Peyer's patch (tissue), 4 donors: ENCODE results near the gene NKAIN2. TPM values are rescaled to one million over a fixed set of nuclear protein-coding genes. Genes with fewer than 3 reads are reported as not detected.

Experiments
- DNase-seq, 3 donors: peaks; one replicate each; pipeline ENCODE4 v3.0.0-alpha.2; 2017 to 2019
- H3K27ac ChIP-seq, 4 donors: fragments of 200-600 bp; sonication (generic); one replicate each; pipeline ENCODE4 v1.5.1; 2016 to 2019
- H3K27me3 ChIP-seq, 2 donors: fragments of 200-600 bp; sonication (generic); one replicate each; pipeline ENCODE4 v1.5.1; 2019
- H3K36me3 ChIP-seq, 3 donors: fragments of 200-600 bp; sonication (generic); one replicate each; pipeline ENCODE4 v1.5.1; 2016 to 2019
- H3K4me1 ChIP-seq, 4 donors: fragments of 200-600 bp; sonication (generic); one replicate each; pipeline ENCODE4 v1.5.1; 2016 to 2019
- H3K4me3 ChIP-seq, 4 donors: fragments of 200-600 bp; sonication (generic); 1 replicate in 3 of 4; 2 replicates in 1 of 4; pipeline ENCODE4 v1.5.1; 2016 to 2019; ENCODE audit warnings: mild to moderate bottlenecking in 1 of 4
- H3K9me3 ChIP-seq, 4 donors: fragments of 200-600 bp; sonication (generic); one replicate each; pipeline ENCODE4 v1.5.1; 2016 to 2019; ENCODE audit warnings: mild to moderate bottlenecking in 1 of 4
- CTCF ChIP-seq, 6 experiments: fragments of 450-650 bp in 4 of 6; fragments of 200-600 bp in 2 of 6; sonication (generic) in 1 of 6; IDR thresholded peaks; one replicate each; pipeline ENCODE4 v1.5.1; 2017 to 2019; ENCODE audit warnings: antibody characterized with exemption in 6 of 6, mild to moderate bottlenecking in 3 of 6, moderate library complexity in 1 of 6
- POLR2A ChIP-seq, 2 donors: fragments of 450-650 bp; IDR thresholded peaks; one replicate each; pipeline ENCODE4 v1.5.1; 2017; ENCODE audit warnings: antibody characterized with exemption in 2 of 2, mild to moderate bottlenecking in 2 of 2, moderate library complexity in 2 of 2
- total RNA-seq, 4 donors: library from RNA; depleted of rRNA; stranded (reverse); fragments of >200 nt; gene quantifications; one replicate each; pipeline ENCODE4 v1.1.0, GENCODE V29; 2016

NKAIN2 gene
- total RNA-seq, 4 donors from 2014 or later, result not detected

- no peak for DNase-seq
- Histone ChIP-seq H3K27me3 (no peaks in the 10 kb centered on the region), H3K36me3 (no peaks in the 10 kb centered on the region), H3K4me3 (no peak overlapping the region), H3K27ac (no peak overlapping the region), H3K4me1 (no peaks in the 10 kb centered on the region), H3K9me3 (no peaks in the 10 kb centered on the region)
- TF ChIP-seq CTCF (IDR thresholded peaks at IDR 0.05) (no peak), POLR2A (IDR thresholded peaks at IDR 0.05) (no peak)
Measured at GRCh38 chr6:124147621-124148020, 344.0 kb downstream of the NKAIN2 start.

- Histone ChIP-seq H3K36me3 (no peaks in the 10 kb centered on the region), H3K27me3 (no peaks in the 10 kb centered on the region), H3K9me3 (no peaks in the 10 kb centered on the region), H3K27ac (no peak overlapping the region), H3K4me3 (no peak overlapping the region), H3K4me1 (no peaks in the 10 kb centered on the region)
- TF ChIP-seq POLR2A (IDR thresholded peaks at IDR 0.05) (no peak), CTCF (IDR thresholded peaks at IDR 0.05) (no peak)
- DNase-seq, result no peak
Measured at GRCh38 chr6:124148236-124148957, 344.7 kb downstream of the NKAIN2 start.

- no peaks in the 10 kb centered on the region for H3K27me3 ChIP-seq
- TF ChIP-seq POLR2A (IDR thresholded peaks at IDR 0.05) (no peak), CTCF (IDR thresholded peaks at IDR 0.05) (no peak)
- H3K4me1 ChIP-seq, result no peaks in the 10 kb centered on the region
- H3K27ac ChIP-seq, result no peak overlapping the region
- no peaks in the 10 kb centered on the region for H3K9me3 ChIP-seq
- no peaks in the 10 kb centered on the region for H3K36me3 ChIP-seq
- H3K4me3 ChIP-seq, result no peak overlapping the region
- DNase-seq, result no peak
Measured at GRCh38 chr6:124149646-124150045, 346.0 kb downstream of the NKAIN2 start.

- H3K27ac ChIP-seq, result no peak overlapping the region
- H3K36me3 ChIP-seq, result no peaks in the 10 kb centered on the region
- TF ChIP-seq CTCF (IDR thresholded peaks at IDR 0.05), result no peak
- no peak for TF ChIP-seq POLR2A (IDR thresholded peaks at IDR 0.05)
- no peaks in the 10 kb centered on the region for H3K9me3 ChIP-seq
- no peaks in the 10 kb centered on the region for H3K4me1 ChIP-seq
- DNase-seq, result no peak
- no peak overlapping the region for H3K4me3 ChIP-seq
- no peaks in the 10 kb centered on the region for H3K27me3 ChIP-seq
Measured at GRCh38 chr6:124158024-124158423, 354.4 kb downstream of the NKAIN2 start.

- Histone ChIP-seq H3K9me3 (no peaks in the 10 kb centered on the region), H3K36me3 (no peaks in the 10 kb centered on the region), H3K4me3 (no peak overlapping the region), H3K27ac (no peak overlapping the region), H3K27me3 (no peaks in the 10 kb centered on the region), H3K4me1 (no peaks in the 10 kb centered on the region)
- DNase-seq, result no peak
- TF ChIP-seq CTCF (IDR thresholded peaks at IDR 0.05) (no peak), POLR2A (IDR thresholded peaks at IDR 0.05) (no peak)
Measured at GRCh38 chr6:124163676-124164075, 360.0 kb downstream of the NKAIN2 start.
